Panc1 (cell line): ENCODE results near the gene SEL1L3.

Experiments
- CTCF ChIP-seq: fragments of 450-650 bp; IDR thresholded peaks from 2 replicates; pipeline ENCODE4 v1.5.1; 2017; ENCODE audit warnings: mild to moderate bottlenecking
- POLR2AphosphoS5 ChIP-seq: IDR thresholded peaks from 2 replicates; pipeline ENCODE4 v1.6.1; 2012; ENCODE audit warnings: mild to moderate bottlenecking, low read depth, low read length, moderate library complexity
- REST ChIP-seq, 2 experiments: IDR thresholded peaks; 2 replicates each; pipeline ENCODE4 v1.6.1; 2011 to 2012; ENCODE audit warnings: low read depth in 2 of 2, control low read depth in 1 of 2, low read length in 1 of 2, mild to moderate bottlenecking in 1 of 2, moderate library complexity in 1 of 2; ENCODE audit not compliant: insufficient read depth in 1 of 2
- SIN3A ChIP-seq: IDR thresholded peaks from 2 replicates; pipeline ENCODE4 v1.6.1; 2012; ENCODE audit warnings: low read depth, mild to moderate bottlenecking, low read length, moderate library complexity, borderline replicate concordance; ENCODE audit not compliant: insufficient read depth
- TCF7L2 ChIP-seq: IDR thresholded peaks from 2 replicates; pipeline ENCODE4 v1.6.1; 2011; ENCODE audit warnings: mild to moderate bottlenecking, low read depth, low read length, inconsistent platforms

- no peak for TF ChIP-seq CTCF
- TF ChIP-seq SIN3A: no peak
- no peak for TF ChIP-seq POLR2AphosphoS5
- no peak for TF ChIP-seq REST (IDR thresholded peaks at IDR 0.05; ENCODE audit: insufficient read depth in 1 of 2, low read depth in 2 of 2, low read length in 1 of 2)
- TF ChIP-seq TCF7L2: no peak
Observed at GRCh38 chr4:25859429-25860148, 3.2 kb downstream of the SEL1L3 start.
